NCI-H226 (cell line): ENCODE results near the gene MAP3K19.
A peak's percentile ranks its signal among the peaks of the same experiment; 100 is the strongest.
"Not testable (repeated sequence)": the region's sequence is repeated elsewhere in the genome, so short reads cannot be mapped to it uniquely, and the experiment has no call there.

Source experiments
- DNase-seq: peaks from one replicate; pipeline ENCODE4 v3.0.0-alpha.2; 2015

MAP3K19 gene

GRCh38 chr2:135047300-135047699 is at the start of gene MAP3K19:
TSS of gene MAP3K19 (minus strand) at chr2:135047447. CDS start at chr2:135024647, 22,800 bp downstream.
- no peak for DNase-seq

DNA sequence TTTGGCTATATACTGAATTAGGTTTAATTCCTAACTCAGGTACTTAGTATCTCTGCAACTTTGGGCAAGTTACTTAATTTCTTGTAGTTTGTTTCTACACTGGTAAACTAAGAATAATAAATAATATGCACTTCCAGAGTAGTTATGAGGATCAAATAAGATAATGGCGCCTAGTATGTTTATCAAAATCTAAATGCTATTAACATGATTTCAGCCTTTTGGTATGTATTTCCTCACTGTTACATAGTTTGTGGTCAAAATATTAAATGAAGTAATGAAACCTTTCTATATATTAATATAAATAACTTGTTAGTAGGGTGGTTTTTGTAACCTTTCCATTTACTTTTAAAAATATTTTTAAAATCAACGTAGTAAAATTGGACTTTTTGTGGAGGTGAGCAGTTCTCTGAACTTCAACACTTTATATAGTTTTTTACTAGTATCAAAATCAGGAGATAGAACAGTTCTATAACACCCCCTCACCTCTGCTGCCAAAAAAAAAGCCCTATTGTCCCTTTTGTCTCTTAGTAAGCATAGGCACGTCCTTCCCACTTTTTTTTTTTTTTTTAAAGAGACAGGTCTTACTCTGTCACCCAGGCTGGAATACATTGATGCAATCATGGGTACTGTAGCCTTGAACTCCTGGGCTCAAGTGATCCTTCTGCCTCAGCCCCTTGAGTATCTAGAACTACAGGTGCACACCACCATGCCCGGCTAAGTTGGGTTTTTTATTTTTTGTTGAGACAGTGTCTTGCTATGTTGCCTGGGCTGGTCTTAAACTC is 49.6 kb upstream of the MAP3K19 start:
- peak; percentile 48 for DNase-seq

DNA sequence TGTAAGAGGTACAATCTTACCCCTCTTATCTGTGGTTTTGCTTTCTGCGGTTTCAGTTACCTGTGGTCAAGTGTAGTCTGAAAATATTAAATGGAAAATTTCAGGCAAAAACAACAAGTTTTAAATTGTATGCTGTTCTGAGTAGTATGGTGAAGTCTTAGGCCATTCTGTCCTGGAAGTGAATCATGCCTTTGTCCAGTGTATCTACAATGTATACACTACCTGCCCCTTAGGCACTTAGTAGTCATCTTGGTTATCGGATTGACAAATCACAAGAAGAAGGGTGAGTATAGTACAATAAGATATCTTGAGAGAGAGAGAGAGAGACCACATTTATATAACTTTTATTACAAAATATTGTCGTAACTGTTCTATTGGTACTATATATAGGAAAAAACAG is 48.3 kb upstream of the MAP3K19 start:
- peak; percentile 45 for DNase-seq

DNA sequence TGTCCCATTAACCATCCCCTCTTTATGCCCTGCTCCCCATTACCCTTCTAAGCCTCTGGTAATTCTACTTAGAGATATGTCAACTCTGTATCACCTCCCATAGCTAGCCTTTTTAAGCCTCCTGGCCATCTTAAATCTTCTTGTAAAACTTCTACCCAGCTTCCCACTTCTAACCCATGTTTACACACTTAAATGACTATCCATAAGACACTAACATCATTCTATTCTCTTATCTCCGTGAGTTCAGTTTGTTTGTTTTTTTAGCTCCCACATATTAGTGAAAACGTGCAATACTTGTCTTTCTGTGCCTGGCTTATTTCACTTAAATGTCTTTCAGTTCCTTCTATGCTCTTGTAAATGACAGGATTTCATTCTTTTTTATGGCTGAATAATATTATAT is 47.3 kb upstream of the MAP3K19 start:
- no peak for DNase-seq

GRCh38 chr2:135093670-135094330 is 46.6 kb upstream of the MAP3K19 start:
- DNase-seq = no peak

DNA sequence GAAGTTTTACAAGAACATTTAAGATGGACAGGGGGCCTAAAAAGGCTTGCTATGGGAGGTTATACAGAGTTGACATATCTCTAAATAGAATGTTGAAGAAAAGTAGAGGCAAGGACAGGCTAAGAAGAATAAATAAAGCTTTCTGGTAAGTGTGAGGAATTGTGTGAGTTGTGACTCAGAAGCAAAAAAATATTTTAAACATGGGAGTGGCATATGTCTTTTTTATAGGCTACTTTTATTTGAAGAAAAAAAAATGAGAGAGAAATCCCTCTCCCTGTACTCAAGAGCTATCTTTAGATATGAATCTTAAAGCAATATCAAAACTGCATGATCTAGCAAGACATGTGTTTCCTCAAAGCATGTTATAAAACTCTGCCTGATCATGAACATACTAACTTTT is 45.9 kb upstream of the MAP3K19 start:
- no peak for DNase-seq

DNA sequence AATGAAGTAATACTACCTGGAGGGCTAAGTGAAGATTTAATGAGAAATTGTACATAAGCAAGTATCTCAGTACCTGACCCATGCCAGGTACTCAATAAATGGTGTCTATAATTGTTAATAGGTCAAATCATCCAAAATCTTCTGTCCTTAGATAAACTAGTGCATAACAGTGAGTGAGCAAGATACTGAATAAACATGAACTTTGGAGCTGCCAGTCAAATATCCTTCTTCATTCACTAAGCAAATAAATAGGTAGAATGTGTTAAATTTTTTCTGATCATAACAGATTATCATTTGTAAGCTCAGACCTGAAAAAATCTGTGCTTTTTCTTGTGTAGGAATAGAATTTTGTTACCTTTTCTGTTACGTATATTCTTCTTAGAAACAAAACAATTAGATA is 44.4 kb upstream of the MAP3K19 start:
- DNase-seq = no peak

DNA sequence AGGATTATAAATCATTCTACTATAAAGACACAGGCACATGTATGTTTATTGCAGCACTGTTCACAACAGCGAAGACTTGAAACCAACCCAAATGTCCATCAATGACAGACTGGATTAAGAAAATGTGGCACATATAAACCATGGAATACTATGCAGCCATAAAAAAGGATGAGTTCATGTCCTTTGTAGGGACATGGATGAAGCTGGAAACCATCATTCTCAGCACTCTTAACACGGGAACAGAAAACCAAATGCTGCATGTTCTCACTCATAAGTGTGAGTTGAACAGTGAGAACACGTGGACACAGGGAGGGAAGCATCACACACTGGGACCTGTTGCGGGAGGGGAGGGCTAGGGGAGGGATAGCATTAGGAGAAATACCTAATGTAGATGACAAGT is 42.4 kb upstream of the MAP3K19 start:
- DNase-seq = not testable (repeated sequence)

DNA sequence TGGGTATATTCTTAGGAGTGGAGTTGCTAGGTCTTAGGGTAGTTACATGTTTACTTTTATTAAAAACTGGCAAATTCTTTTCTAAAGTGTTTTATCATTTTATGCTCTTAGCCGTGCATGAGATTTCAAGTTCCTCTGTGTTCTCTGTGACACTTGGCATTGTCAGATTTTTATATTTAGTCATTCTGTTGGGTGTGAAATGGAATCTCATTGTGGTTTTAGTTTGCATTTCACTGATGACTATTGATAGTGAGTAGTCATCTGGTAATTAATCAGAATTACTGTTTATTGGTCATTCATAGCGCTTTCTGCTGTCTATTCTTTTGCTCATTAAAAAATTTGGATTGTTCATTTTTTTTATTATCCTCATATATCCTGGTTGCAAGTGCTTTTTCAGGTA is 39.0 kb upstream of the MAP3K19 start:
- DNase-seq = no peak

DNA sequence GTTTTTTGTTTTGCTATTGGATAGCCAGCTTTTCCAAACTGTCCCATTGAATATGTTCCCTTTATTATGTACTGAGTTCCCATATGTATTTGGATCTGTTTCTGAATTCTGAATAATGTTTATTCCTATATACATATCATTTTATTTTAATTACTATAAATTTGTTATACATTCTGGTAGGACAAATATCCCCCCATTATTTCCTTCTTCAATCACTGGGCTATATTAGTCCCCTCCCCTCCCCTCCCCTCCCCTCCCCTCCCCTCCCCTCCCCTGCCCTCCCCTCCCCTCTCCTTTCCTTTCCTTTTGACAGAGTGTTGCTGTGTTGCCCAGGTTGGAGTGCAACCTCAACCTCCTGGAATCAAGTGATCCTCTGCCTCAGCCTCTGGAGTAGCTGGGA is 31.2 kb upstream of the MAP3K19 start:
- DNase-seq = no peak

DNA sequence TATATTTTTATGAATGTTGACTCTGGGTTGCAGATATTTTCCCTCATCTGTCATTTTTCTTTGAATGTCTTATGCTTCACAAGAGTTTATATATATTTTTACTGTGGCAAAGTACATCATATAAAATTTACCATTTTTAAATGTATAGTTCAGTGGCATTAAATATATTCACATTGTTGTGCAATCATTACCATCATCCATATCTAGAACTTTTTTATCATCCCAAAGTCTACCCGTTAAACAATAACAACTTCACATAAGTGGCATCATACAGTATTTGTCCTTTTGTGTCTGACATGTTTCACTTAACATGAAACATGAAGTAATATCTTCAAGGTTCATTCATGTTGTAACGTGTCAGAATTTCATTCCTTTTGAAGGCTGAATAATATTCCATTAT is 29.3 kb upstream of the MAP3K19 start:
- DNase-seq = no peak

DNA sequence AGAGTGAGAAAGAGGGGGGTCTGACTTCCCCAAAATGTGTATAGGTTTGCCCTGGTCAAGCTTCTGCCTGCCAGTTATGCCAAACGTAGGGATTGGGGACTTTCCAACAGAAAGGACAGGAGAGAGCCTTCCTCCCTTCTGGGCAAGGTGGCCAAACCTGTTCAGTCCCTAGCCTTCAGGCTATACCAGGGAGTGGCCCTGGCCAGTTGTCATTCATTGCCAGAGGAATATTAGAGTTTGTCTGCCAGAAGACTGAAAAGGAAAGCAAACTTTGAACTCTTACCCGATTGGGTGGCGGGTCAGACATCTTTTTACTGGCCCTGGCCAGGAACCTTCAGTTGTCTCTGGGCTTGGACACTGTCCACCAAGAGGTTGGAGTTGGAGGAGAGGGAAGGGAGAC is 27.0 kb upstream of the MAP3K19 start:
- no peak for DNase-seq

DNA sequence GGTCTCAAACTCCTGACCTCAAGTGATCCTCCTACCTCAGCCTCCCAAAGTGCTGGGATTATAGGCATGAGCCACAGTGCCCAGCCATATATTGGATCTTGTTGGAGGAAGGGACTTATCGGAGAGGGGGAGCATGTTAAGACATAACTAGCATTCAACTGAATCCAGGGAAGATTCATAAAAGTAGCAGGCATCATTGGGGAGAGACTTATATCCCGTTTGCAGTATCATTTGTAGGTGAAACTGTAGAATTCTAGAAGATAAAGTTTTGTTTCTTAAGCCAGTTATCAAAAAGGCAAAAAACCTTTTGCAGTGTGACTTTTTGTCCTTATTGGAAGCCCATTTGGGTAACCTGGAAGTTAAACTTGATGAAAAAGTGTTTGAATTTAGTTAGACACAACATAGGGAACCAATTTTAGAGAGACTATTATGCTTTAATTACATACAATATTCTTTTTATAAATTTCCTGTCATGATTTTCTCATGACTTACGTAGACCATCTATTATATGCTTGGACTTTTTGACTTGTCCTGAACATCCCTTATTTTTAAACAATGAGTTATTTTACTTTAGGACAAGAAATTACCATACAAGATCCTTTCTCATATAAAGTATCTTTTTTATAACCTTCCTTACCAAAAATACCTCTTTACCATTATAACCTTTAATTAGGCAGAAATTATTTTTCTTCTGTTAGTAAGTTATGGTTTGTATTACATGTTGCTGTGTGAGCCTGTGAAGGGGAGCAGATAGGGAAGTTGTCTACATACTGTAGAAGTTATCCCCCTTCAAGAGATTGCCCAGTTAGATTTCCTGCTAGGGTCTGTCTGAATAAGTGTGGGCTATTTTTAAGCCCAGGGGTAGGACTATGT is 25.1 kb upstream of the MAP3K19 start:
- no peak for DNase-seq

DNA sequence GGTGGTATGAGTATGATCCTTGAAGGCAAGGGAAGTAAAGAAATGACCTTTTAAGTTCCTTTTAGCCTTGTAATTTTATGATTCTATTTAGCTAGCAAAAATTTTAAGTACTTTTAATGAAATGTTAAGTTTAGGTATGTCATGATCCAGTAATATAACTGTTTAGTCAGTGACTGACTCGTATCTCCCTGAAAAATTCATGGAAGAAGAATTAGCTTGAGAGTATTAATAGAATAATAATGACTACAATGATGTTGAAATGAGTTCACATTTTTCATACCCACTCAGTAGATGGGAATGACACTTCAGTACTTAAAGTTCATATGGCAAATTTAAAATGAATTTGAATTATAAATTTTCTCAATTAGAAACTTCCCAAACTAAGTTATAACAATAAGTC is 19.5 kb upstream of the MAP3K19 start:
- no peak for DNase-seq

DNA sequence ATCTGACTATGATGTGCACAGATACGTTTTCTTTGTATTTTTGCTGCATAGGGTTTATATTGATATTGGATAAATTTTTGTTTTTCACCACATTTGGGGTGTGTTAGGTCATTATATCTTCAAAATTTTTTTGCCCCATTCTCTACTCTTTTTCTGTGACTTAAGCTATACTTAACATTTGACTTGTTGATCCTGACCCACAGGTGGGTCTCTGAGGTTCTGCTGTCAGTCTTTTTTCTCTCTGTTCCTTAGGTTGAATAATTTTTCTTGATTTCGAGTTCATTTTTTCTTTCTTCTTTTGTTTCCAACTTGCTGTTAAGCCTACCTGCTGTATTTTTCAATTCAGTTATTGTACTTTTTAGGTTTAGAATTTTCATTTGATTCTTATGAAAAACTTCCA is 16.9 kb upstream of the MAP3K19 start:
- DNase-seq = no peak

- no peak for DNase-seq
Measured at GRCh38 chr2:135063210-135063609, 16.0 kb upstream of the MAP3K19 start.

DNA sequence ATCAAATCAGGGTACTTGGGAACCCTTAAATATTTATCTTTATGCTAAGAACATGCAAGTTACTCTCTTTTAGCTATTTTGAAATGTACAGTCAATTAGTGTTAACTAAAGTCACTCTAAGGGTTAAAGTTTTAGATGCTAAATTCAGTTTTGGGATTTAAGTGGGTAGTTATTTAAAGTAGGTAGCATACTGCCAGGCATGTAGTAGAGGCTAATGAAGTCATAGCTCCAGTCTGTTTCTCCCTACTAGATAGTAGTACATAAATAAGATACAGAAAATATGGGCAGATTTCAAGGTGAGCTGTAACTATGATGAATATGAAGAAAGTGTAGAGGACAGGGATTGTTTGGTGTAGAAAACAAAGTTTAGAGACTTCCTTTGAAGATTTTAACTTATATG is 12.3 kb upstream of the MAP3K19 start:
- DNase-seq = no peak

- no peak for DNase-seq
Measured at GRCh38 chr2:135056790-135057189, 9.5 kb upstream of the MAP3K19 start.

DNA sequence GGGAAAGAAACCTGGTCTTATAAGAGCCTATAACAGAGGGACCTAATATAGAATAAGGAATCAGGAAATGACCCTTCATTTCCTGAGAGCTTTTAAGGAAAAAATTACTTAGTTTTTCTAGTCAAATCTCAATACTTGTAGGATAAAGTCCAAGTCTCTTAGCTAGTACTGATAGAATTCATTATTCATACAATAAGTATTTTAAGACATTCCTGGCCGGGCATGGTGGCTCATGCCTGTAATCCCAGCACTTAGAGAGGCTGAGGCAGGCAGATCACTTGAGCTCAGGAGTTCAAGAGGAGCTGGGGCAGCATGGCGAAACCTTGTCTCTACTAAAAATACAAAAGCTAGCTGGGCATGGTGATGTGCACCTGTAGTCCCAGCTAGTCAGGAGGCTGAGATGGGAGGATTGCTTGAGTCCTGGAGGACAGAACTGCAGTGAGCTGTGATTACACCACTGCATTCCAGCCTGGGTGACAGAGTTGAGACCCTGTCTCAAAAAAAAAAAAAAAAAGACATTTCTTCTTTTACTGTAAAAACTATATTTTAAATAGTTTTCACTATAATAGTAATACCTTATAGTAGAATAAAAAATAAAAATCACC is 8.0 kb upstream of the MAP3K19 start:
- DNase-seq = peak; percentile 63

DNA sequence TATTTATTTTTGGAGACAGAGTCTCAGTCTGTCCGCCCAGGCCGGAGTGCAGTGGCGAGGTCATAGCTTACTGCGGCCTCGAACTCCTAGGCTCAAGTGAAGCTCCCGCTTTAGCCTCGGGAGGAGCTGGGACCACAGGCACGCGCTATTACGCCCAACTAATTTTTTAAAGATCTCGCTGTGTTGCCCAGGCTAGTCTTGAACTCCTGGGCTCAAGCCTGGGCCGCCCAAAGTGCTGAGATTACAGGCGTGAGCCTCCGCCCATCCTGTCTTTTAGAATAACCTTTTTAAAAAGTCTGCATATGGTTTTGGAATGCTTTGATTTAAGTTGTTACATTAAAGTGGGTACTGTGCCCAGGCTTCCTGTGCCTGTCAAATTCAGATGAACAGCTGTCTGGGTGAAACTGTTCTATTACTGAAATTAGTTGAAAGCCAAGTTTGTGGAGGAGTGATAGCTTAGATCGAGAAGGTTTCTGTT is 5.8 kb upstream of the MAP3K19 start:
- DNase-seq = no peak

DNA sequence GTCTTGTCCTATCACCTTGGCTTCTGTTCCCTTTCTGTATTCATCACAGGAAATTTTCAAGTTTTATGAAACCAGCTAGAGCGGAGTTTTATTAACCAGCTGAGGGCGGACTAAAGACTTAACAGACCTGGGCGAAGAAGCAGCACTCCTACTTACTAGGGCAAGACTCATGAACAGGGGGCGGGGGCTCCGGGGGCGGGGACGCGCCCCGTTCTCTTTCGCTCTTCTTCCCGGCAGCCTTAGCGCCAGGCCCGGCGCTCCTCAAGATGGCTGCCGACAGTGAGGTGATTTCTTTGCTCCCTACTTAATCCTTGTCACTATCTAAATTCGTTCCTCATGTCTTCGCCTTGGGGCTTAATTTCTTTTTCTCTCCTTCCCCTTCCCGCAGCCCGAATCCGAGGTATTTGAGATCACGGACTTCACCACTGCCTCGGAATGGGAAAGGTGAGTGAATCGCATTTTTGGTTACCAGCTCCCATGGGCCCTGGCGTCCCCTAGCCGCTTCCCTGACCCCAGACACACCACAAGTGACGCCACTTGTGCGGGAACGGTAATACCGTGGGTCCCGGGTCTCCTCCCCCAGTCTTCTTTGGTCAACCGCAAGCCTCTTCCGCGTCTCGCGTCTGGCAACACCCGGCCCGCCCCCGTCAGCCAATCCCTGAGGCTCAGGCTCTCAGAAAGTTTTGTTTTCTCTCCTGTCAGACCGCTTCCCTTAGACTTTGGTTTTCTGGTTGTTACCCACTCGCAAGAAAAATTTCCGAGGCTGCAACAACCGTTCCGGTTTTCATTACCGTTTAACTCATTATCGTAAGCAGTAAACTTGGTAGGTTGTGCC is 5.0 kb upstream of the MAP3K19 start, which contains the start of gene RAB3GAP1:
TSS of gene RAB3GAP1 (plus strand) at position 251 of the 835 bp plus-strand sequence. CDS start at position 267, 16 bp downstream.
- peak; percentile 82 for DNase-seq

GRCh38 chr2:135050684-135051083 is 3.4 kb upstream of the MAP3K19 start:
- no peak for DNase-seq
